OCI-LY7 (cell line): ENCODE measurements around the gene LGI4.

Experiments used
- EZH2phosphoT487 ChIP-seq: fragments of 200-600 bp; sonication (generic); IDR thresholded peaks from 2 replicates; pipeline ENCODE4 v1.6.1; 2018; ENCODE audit warnings: low read depth, borderline replicate concordance, mild to moderate bottlenecking, mixed run types, antibody characterized with exemption, low read length, moderate library complexity, mixed read lengths
- TF ChIP-seq, protein P1 (sequence below): fragments of 200-600 bp; sonication (generic); conservative IDR thresholded peaks from 2 replicates; pipeline ENCODE4 v1.5.1; 2014; ENCODE audit warnings: mild to moderate bottlenecking, antibody characterized with exemption, low read length, moderate library complexity, mixed read lengths

DNA sequence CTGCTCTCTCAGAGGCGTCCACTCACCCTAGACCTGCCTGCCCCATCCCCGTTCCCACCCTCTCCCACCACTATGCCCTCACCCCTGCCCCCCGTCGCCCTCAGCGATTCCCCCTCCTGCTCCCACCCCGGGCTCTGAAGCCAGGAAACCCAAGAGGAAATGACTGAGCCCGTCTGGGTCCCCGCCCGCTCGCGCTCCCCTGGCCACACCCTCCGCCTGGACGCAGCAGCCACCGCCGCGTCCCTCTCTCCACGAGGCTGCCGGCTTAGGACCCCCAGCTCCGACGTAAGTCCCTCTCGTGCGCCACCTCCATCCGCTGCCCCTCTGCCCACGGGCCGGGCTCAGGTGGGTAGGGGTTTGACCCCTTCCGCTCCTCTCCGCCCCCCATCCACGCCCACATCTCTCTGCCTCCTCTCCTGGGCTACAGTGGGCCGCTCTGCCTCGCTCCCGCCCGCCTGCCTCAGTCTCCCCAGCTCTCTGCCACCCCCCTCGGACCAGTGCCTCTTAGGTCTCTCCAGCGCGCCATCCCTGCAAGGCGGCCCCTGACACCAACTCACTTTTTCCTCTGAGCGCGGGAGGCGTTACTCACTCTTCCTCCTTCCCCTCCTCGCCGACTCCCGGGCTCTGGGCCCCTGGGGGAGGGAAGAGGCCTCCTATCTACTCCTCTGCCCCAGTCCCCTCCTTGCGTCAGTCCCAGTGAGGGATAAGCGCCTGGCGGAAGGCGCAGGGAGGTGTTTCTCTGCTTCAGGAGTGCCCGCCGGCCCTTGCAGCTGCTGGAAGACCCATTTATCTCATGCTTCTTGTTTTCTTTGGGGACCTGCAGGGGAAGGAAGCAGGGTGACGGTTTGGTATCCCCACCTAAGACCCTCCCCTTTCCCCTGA, 19.9 kb upstream of the LGI4 start, which contains the start of gene FXYD5:
- TF ChIP-seq, protein P1, sequence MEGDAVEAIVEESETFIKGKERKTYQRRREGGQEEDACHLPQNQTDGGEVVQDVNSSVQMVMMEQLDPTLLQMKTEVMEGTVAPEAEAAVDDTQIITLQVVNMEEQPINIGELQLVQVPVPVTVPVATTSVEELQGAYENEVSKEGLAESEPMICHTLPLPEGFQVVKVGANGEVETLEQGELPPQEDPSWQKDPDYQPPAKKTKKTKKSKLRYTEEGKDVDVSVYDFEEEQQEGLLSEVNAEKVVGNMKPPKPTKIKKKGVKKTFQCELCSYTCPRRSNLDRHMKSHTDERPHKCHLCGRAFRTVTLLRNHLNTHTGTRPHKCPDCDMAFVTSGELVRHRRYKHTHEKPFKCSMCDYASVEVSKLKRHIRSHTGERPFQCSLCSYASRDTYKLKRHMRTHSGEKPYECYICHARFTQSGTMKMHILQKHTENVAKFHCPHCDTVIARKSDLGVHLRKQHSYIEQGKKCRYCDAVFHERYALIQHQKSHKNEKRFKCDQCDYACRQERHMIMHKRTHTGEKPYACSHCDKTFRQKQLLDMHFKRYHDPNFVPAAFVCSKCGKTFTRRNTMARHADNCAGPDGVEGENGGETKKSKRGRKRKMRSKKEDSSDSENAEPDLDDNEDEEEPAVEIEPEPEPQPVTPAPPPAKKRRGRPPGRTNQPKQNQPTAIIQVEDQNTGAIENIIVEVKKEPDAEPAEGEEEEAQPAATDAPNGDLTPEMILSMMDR, result no peak
- TF ChIP-seq EZH2phosphoT487, result no peak
